ENCODE measurements around the gene ALOX15B.

DNA sequence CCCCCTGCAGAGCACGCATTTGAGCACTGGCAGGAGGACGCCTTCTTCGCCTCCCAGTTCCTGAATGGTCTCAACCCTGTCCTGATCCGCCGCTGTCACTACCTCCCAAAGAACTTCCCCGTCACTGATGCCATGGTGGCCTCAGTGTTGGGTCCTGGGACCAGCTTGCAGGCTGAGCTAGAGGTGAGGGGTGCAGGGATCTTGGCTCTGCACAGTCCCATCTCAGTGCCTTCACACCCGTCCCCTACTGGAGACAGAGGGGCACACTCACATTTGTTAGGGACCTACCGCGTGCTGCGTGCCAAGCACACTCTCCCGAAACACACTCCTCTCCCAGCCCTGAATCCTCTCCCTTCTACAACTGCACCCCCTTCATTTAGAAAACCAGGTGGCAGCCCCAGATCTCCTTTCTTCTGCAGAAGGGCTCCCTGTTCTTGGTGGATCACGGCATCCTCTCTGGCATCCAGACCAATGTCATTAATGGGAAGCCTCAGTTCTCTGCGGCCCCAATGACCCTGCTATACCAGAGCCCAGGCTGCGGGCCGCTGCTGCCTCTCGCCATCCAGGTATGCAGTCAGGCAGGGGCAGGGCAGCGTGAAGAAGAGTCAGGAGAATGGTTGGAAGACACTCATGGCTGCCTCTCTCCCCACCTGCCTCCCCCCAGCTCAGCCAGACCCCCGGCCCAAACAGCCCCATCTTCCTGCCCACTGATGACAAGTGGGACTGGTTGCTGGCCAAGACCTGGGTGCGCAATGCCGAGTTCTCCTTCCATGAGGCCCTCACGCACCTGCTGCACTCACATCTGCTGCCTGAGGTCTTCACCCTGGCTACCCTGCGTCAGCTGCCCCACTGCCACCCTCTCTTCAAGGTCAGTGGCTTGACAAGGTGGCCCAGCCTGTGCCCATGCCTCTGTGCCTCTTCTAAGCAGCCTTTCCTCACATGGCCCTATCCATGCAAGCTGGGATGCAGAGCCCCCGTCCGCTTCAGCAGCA, 6.3 kb downstream of the ALOX15B start:
- TF ChIP-seq POLR2AphosphoS5 (IDR thresholded peaks at IDR 0.05), result no peak
- TF ChIP-seq, protein P1, sequence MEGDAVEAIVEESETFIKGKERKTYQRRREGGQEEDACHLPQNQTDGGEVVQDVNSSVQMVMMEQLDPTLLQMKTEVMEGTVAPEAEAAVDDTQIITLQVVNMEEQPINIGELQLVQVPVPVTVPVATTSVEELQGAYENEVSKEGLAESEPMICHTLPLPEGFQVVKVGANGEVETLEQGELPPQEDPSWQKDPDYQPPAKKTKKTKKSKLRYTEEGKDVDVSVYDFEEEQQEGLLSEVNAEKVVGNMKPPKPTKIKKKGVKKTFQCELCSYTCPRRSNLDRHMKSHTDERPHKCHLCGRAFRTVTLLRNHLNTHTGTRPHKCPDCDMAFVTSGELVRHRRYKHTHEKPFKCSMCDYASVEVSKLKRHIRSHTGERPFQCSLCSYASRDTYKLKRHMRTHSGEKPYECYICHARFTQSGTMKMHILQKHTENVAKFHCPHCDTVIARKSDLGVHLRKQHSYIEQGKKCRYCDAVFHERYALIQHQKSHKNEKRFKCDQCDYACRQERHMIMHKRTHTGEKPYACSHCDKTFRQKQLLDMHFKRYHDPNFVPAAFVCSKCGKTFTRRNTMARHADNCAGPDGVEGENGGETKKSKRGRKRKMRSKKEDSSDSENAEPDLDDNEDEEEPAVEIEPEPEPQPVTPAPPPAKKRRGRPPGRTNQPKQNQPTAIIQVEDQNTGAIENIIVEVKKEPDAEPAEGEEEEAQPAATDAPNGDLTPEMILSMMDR (IDR thresholded peaks at IDR 0.05 in 8 of 11, conservative IDR thresholded peaks at IDR 0.05 in 3 of 11), result no peak
